ENCODE results near the gene ALG11.
"Not testable (repeated sequence)": the region's sequence is repeated elsewhere in the genome, so short reads cannot be mapped to it uniquely, and the experiment has no call there.

ALG11 gene

DNA sequence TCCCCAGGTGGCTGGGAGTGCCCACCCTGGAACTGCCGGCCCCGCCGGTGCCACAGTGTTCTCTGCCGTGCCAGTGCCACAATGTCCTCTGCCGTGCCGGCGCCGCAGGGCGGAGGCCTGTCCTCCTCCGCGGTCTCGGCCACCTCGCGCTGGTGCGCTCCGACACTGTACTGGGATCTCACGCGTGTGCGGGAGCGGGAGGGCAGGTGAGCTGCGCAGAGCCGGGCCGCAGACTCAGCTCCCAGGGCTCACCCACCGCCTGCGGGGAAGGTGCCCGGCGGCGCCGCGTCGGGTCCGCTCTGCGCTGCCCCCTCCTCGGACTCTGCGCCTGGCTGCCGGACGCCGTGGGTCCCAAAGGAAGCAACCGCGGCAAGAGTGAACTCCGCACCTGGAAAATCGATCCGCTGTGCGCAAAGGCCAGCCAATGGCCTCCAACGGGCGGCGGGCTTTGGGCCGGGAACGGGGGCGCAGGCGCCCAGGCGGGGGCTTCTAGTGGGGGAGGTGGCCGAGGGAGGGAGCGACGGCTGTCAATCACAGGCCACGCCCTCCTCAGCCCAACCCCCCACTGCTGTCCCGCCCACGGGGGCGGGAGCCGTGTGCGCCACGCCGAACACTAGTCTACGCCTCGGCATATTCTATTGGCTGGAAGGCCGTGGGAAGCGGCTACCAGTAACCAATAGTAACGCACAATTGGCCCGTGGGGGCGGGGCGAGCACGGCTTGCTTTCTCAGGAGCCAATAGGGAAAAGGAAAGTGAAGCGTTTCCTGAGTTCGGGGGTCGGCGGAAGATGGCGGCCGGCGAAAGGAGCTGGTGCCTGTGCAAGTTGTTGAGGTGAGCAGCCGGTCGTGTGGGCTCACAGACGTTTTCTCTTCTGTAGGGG is at the start of gene ALG11:
TSS of gene ALG11 (plus strand) at position 767 of the 880 bp plus-strand sequence. CDS start at position 788, 21 bp downstream.
- DNase-seq, result peak; percentile 96

DNA sequence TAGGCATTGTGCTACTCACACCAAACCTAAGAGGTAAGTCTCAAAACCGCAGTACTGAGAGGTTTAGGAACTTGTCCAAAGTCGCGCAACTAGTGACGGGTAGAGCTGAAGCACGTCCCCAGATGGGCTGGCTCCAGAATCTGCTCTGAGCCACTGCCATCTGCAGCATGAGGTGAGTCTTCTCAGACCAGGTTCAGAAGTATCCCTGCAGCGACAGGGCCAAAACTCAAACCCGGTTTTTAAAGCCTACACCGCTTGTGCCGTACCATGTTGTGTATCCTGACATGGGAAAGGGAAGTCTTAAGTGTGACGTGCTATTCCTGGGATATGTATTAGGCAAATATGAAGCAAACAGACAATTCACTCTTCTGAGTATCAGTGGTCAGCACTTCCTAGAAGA is 46.0 kb upstream of the ALG11 start:
- DNase-seq, result no peak

DNA sequence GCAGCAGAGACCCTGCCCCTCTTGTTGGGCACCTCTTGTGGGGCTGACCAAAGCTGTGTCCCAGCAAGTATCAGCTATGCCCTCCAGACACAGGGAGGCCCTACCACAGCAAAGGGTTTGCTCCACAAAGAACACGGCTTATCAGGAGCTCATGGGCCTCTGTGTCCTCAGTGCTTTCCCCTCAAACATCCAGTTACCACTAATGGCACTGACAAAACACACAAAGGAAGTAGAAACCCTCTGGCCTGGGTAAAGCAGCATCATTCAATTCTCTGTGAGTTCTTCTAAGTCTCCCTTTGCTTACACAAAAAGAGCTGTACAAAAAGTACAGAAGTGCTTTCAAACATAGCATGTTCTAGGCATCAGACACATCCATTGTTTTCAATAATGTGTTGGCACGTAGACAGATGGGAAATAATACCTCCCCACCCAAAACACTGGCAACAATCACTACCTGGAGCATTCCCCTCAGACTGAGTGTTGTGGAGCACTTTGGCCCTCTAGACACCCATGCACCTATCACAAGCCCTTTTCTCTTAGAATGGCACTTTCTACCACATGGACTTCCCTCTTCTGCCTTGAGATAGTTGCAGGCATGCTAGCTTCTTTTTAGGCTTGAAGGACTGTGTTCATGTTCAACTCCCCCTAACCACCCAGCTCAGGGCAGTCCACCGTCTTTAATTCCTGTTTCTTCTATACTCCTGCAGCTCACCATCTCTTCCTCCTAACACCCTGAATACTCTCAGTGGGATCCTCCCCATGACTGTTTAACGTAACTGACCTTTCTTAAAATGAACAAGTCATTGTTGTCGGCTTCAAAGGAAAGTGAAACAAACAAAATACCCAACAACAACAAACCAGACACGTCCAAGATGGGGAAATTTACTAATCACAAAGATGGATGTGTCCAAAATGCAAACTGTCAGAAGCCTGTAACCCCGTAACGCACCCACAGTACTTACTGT is 44.4 kb upstream of the ALG11 start:
- DNase-seq, result no peak

DNA sequence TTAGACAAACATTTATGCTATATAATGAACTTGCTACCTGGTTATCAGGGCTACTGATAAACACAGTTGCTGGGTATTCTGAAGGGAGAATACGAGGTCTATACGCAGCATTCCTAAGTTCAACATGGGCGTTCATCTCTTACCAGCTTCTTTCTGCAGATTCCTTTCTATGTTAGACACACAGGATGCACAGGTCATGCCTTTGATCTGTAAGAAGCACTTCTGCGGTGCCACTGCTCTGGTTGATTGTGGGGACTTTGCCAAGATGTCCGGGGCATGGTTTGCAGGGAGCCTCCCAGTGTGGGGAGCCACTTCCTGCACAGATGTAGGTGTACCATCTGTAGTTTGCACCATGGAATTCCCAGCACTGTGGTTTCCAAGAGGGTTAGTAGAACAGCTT is 41.8 kb upstream of the ALG11 start:
- DNase-seq, result no peak

GRCh38 chr13:51971520-51972426 is 40.4 kb upstream of the ALG11 start:
- DNase-seq, result peak; percentile 19

- no peak for DNase-seq
These were observed 37.7 kb upstream of the ALG11 start for GRCh38 chr13:51974482-51974881.

DNA sequence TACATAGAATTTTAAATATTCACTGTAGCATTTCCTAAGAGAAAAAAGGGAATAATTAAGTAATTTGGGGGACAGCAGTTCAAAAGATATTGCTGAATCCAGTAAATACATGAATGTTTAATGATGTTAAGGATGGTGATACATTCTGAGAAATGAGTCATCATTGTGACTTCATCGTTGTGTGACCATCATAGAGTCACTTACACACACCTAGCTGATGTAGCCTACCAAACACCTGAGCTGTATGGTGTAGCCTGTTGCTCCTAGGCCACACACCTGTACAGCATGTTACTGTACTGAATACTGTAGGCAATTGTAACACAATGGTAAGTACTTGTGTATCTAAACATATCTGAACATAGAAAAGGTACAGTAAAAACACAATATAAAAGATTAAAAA is 35.8 kb upstream of the ALG11 start:
- DNase-seq, result no peak

DNA sequence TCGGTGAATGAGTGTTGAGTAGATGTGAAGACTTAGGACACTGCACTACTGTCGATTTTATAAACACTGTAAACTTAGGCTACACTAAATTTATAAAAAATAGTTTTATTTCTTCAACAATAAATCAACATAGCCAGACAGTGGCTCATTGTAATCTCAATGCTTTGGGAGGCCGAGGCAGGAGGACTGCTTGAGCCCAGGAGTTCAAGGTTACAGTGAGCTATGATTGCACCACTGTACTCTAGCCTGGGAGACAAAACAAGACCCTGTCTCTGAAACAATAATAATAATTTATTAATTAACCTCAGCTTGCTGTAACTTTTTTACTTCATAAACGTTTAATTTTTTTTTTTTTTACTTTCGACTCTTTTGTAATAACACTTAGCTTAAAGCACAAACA is 35.3 kb upstream of the ALG11 start:
- DNase-seq, result no peak

DNA sequence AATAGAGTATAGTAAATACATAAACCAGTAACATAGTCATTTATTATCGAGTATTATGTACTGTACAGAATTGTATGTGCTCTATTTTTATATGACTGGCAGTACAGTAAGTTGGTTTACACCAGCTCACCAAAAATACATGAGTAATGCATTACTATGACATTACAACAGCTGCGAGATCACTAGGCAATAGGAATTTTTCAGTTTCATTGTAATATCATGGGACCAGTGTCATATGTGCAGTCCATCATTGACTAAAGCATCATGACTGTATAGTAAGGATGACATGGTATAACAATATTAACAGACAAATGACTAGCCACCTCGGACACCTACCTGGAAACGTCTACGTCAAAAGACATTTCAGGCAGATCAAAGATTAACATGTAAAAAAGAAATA is 34.6 kb upstream of the ALG11 start:
- no peak for DNase-seq

- no peak for DNase-seq
These were observed 33.2 kb upstream of the ALG11 start for GRCh38 chr13:51978796-51979556.

GRCh38 chr13:51980908-51981307 is 31.3 kb upstream of the ALG11 start:
- no peak for DNase-seq

DNA sequence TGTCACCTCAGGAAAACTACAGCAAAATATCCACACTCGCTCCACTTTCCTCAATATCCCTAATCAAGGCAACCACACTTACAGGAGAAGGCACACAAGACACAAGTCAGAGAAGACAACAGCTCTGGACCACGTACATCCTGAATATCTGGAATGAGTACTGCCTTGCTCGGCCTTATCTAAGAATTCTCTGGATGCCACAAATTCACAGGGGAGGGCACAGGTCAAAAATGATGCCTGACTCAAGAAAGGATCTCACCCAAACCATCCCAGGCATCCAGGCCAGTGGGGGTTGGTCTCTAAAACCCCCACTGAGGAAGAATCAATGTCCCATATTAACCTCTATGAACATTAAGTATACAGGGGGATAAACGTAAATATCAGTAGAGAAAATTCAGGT is 30.8 kb upstream of the ALG11 start:
- no peak for DNase-seq

- DNase-seq, result not testable (repeated sequence)
These were observed 28.9 kb upstream of the ALG11 start for GRCh38 chr13:51983292-51983691.

- DNase-seq, result not testable (repeated sequence)
These were observed 27.3 kb upstream of the ALG11 start for GRCh38 chr13:51984904-51985303.

- DNase-seq, result no peak
These were observed 23.1 kb upstream of the ALG11 start for GRCh38 chr13:51988988-51989618.

GRCh38 chr13:51993713-51994112 is 18.5 kb upstream of the ALG11 start:
- no peak for DNase-seq

DNA sequence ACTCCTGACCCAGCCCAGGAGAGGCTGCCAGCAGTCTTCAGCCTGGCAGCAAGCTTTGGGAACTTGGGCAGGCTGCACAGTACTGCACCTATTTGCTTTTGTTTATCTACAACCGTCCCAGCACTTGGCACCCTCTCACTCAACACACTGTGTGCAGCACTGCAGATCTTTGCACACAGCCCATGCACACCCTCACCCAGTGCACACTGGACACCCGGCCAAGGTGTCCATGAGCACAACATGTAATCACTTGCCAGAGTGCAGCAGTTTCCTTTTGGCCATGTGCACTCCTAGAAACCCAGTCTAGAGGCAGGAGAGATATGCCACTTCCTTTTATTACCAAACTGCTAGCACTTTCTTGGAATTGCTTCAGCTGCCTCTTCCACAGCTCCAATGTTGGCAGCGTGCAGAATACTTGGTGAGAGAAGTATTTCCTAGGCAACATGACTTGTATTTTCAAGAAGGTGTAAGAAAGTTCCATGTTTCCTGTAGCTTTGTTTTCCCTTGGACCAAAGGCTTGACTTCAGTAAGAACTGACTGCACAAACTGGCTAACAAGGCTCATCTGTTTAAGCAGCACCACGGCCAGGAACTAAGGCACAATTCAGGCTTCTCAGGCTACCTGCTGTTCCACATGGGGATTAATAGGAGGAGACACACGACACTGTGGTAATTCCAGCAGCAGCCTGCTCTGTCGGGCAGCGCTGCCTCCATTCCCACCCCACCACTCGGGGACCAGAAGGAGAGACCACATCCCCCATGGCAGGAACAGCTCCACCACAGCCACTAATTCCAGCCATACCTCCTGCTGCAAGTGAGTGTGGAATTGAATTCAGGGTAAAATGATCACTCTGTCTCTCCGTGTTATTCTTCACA is 16.3 kb upstream of the ALG11 start:
- DNase-seq, result peak; percentile 50

DNA sequence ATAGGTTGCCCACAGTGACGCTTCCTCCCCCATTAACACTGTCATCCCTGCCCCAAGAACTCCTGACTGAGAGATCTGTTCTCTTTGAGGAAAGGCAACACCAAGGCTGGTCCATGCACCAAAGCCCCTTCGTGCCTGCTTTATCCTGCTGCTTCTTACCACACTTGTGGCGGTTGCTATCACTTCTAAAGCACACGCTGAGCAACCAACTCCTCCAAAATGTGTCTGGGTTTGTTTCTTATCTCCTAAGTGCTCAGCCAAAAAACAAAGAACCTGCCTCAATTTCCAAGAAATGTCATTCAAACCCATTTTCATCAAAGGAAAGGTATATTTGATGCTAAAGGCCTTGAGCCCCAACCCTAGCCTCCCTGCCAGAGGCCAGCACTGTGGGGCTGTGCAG is 15.6 kb upstream of the ALG11 start:
- DNase-seq, result no peak

GRCh38 chr13:51997186-51997585 is 15.0 kb upstream of the ALG11 start:
- no peak for DNase-seq

GRCh38 chr13:51997641-51998330 is 14.4 kb upstream of the ALG11 start:
- no peak for DNase-seq

Data from NCI-H69 (cell line).